Nephron progenitor cell (in vitro differentiated cells): ENCODE results near the gene GDPD1.

ENCODE experiments used
- DNase-seq: peaks from one replicate; pipeline ENCODE4 v3.0.0; 2021
- H3K27ac Mint-ChIP-seq: 2 replicates; pipeline ENCODE4 v1.8.0; 2021; ENCODE audit warnings: mild to moderate bottlenecking, moderate library complexity, mixed read lengths
- H3K27me3 Mint-ChIP-seq: 2 replicates; pipeline ENCODE4 v1.8.0; 2021; ENCODE audit warnings: mild to moderate bottlenecking, low read depth, mixed read lengths; ENCODE audit not compliant: poor library complexity
- H3K36me3 Mint-ChIP-seq: 2 replicates; pipeline ENCODE4 v1.8.0; 2021; ENCODE audit warnings: low read depth, mixed read lengths
- H3K4me1 Mint-ChIP-seq: 2 replicates; pipeline ENCODE4 v1.8.0; 2021; ENCODE audit warnings: mixed read lengths
- H3K4me3 Mint-ChIP-seq: 2 replicates; pipeline ENCODE4 v1.8.0; 2021; ENCODE audit warnings: mild to moderate bottlenecking, moderate library complexity, mixed read lengths
- H3K9me3 Mint-ChIP-seq: 2 replicates; pipeline ENCODE4 v1.8.0; 2021; ENCODE audit warnings: mild to moderate bottlenecking, moderate library complexity, mixed read lengths
- CTCF ChIP-seq: fragments of 200-600 bp; sonication (generic); IDR thresholded peaks from 2 replicates; pipeline ENCODE4 v1.5.0; 2021; ENCODE audit warnings: antibody characterized with exemption

The GDPD1 gene

GRCh38 chr17:59230764-59231163, 10.5 kb downstream of the GDPD1 start:
- no peak for TF ChIP-seq CTCF
- H3K27me3 Mint-ChIP-seq: peaks cover 6% of the 10 kb centered on the region
- no peak for DNase-seq
- no peaks in the 10 kb centered on the region for H3K36me3 Mint-ChIP-seq
- H3K4me1 Mint-ChIP-seq: no peaks in the 10 kb centered on the region
- H3K9me3 Mint-ChIP-seq: no peaks in the 10 kb centered on the region
- H3K4me3 Mint-ChIP-seq: no peak overlapping the region
- H3K27ac Mint-ChIP-seq: no peak overlapping the region

- no peak for TF ChIP-seq CTCF
- Mint-ChIP-seq H3K36me3 (no peaks in the 10 kb centered on the region), H3K27me3 (peaks cover 10% of the 10 kb centered on the region), H3K4me1 (no peaks in the 10 kb centered on the region), H3K9me3 (no peaks in the 10 kb centered on the region), H3K27ac (no peak overlapping the region), H3K4me3 (no peak overlapping the region)
- DNase-seq: no peak
Measured at GRCh38 chr17:59234631-59235030, 14.3 kb downstream of the GDPD1 start.

GRCh38 chr17:59238906-59239305, 18.6 kb downstream of the GDPD1 start:
- DNase-seq: no peak
- Mint-ChIP-seq H3K4me1 (no peaks in the 10 kb centered on the region), H3K4me3 (no peak overlapping the region), H3K9me3 (no peaks in the 10 kb centered on the region), H3K36me3 (no peaks in the 10 kb centered on the region), H3K27me3 (peaks cover 7% of the 10 kb centered on the region), H3K27ac (no peak overlapping the region)
- TF ChIP-seq CTCF: no peak

GRCh38 chr17:59244081-59244480, 23.8 kb downstream of the GDPD1 start:
- no peaks in the 10 kb centered on the region for H3K4me1 Mint-ChIP-seq
- TF ChIP-seq CTCF: no peak
- no peak for DNase-seq
- H3K9me3 Mint-ChIP-seq: no peaks in the 10 kb centered on the region
- H3K27me3 Mint-ChIP-seq: no peaks in the 10 kb centered on the region
- H3K27ac Mint-ChIP-seq: no peak overlapping the region
- peaks cover 6% of the 10 kb centered on the region for H3K36me3 Mint-ChIP-seq
- no peak overlapping the region for H3K4me3 Mint-ChIP-seq

- no peaks in the 10 kb centered on the region for H3K4me1 Mint-ChIP-seq
- no peaks in the 10 kb centered on the region for H3K9me3 Mint-ChIP-seq
- TF ChIP-seq CTCF: no peak
- no peak overlapping the region for H3K4me3 Mint-ChIP-seq
- peaks cover 5% of the 10 kb centered on the region for H3K27me3 Mint-ChIP-seq
- peaks cover 11% of the 10 kb centered on the region for H3K36me3 Mint-ChIP-seq
- no peak overlapping the region for H3K27ac Mint-ChIP-seq
- DNase-seq: no peak
Measured at GRCh38 chr17:59254742-59255141, 34.4 kb downstream of the GDPD1 start.

- TF ChIP-seq CTCF: no peak
- Mint-ChIP-seq H3K27me3 (peaks cover 5% of the 10 kb centered on the region), H3K36me3 (peaks cover 18% of the 10 kb centered on the region), H3K4me1 (no peaks in the 10 kb centered on the region), H3K9me3 (no peaks in the 10 kb centered on the region), H3K4me3 (no peak overlapping the region), H3K27ac (no peak overlapping the region)
- no peak for DNase-seq
Measured at GRCh38 chr17:59257101-59257500, 36.8 kb downstream of the GDPD1 start.
